Stromal cell of bone marrow (primary cell): ENCODE data around the gene RASIP1.

ENCODE experiments used
- DNase-seq: peaks from one replicate; pipeline ENCODE4 v3.0.0-alpha.2; 2012; ENCODE audit warnings: low read depth

Gene RASIP1

GRCh38 chr19:48673436-48674100 lies 66.8 kb downstream of the RASIP1 start:
- DNase-seq, result no peak

DNA sequence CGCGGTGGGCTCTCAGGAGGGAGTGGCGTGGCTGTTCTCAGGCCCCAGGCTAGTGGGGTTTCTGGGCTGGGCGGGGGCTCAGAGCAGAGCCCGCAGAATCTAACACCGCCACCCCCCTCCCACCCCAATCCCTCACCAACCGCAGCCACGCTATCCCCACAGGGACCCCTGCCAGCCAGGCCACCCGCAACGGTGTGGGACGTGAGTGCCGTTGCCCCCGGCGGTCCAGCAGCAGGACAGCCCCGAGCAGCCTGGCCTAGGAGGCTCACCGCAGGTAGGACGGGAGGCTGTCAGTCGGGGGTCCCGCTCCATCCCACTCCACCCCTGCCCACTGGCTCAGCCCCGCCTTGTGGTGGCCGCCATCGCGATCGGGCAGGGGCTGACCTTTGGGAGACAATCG lies 67.4 kb downstream of the RASIP1 start, which contains the start of gene NTN5:
Gene NTN5 (minus strand): TSS at position 24 of the 400 bp plus-strand sequence. CDS start 2,031 bp downstream, outside the sequence.
- DNase-seq, result no peak

- DNase-seq, result no peak
Measured at GRCh38 chr19:48671446-48671995, 68.9 kb downstream of the RASIP1 start.

- no peak for DNase-seq
Measured at GRCh38 chr19:48670699-48671445, 69.5 kb downstream of the RASIP1 start.
